ENCODE measurements around the gene DNAH17. TPM values are rescaled to one million over a fixed set of nuclear protein-coding genes. Genes with fewer than 3 reads are reported as not detected.

The DNAH17 gene
- total RNA-seq, 4 donors from 2014 or later, result under 0.01 TPM; not detected in 2

DNA sequence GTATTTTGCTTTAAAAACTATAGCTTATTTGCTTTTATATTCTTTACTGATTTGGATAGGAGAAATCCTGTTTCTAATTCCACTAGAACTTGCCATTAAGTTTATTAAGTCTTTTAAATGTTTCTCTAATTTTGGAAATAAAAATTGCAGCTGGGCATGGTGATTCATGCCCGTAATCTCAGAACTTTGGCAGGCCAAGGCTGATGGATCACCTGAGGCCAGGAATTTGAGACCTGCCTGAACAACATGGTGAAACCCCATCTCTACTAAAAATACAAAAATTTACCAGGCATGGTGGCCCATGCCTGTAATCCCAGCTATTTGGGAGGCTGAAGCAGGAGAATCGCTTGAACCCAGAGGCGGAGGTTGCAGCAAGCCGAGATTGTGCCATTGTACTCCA, 30.7 kb downstream of the DNAH17 start:
- H3K27me3 ChIP-seq, result no peaks in the 10 kb centered on the region
- peaks cover 0 to 30% (median 0%) of the 10 kb centered on the region in 4 donors for H3K9me3 ChIP-seq
- no peaks in the 10 kb centered on the region for H3K4me1 ChIP-seq
- H3K4me3 ChIP-seq, result no peak overlapping the region
- H3K27ac ChIP-seq, result no peak overlapping the region
- DNase-seq (ENCODE audit: low spot score in 2 of 2), result no peak
- 85 to 97% methylated on average over 4 of the region's 4 CpGs for WGBS, 2 donors
- TF ChIP-seq, protein P1, sequence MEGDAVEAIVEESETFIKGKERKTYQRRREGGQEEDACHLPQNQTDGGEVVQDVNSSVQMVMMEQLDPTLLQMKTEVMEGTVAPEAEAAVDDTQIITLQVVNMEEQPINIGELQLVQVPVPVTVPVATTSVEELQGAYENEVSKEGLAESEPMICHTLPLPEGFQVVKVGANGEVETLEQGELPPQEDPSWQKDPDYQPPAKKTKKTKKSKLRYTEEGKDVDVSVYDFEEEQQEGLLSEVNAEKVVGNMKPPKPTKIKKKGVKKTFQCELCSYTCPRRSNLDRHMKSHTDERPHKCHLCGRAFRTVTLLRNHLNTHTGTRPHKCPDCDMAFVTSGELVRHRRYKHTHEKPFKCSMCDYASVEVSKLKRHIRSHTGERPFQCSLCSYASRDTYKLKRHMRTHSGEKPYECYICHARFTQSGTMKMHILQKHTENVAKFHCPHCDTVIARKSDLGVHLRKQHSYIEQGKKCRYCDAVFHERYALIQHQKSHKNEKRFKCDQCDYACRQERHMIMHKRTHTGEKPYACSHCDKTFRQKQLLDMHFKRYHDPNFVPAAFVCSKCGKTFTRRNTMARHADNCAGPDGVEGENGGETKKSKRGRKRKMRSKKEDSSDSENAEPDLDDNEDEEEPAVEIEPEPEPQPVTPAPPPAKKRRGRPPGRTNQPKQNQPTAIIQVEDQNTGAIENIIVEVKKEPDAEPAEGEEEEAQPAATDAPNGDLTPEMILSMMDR (IDR thresholded peaks at IDR 0.05), result no peak
- TF ChIP-seq POLR2A (IDR thresholded peaks at IDR 0.05) (no peak), EP300 (IDR thresholded peaks at IDR 0.05) (no peak)
- H3K36me3 ChIP-seq, result no peaks in the 10 kb centered on the region

DNA sequence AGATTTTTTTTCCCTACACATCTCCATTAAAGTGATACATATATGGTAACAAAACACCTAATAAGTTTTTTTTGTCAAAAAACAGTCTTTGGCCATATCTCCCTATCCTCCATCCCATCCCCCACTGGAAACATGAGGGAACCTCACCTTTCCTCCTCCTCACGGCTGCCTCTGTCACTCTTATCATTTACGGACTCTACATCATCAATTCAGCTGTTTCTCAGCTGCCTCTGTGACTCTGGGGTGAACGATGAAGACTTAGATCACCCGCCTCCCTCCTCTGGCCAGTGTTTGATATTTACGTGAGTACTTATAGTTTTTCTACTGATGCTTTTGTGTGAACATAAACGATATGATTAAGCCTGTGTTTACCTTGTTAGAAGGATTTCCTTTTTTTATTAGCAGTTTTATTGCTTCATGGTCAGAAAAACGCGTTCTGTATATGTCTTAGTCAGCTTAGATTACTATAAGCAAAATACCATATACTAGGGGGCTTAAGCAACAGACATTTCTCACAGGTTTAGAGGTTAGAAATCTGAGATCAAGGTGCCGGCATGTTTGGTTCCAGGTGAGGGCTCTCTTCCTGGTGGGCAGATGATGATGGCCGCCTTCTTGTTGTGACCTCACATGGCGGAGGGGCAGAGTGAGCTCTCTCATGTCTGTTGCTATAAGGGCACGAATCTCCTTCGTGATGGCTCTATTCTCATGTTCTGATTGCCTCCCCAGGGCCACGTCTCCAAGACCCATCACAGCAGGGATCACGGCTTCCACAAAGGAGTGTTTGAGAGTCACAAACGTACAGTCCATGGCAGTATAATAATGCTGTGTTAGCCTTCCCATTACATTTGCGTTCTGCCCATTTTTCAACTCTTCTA, 32.1 kb downstream of the DNAH17 start:
- TF ChIP-seq EP300 (IDR thresholded peaks at IDR 0.05) (no peak), POLR2A (IDR thresholded peaks at IDR 0.05) (no peak)
- TF ChIP-seq, protein P1 (IDR thresholded peaks at IDR 0.05), result no peak
- H3K27ac ChIP-seq, result no peak overlapping the region
- no peaks in the 10 kb centered on the region for H3K27me3 ChIP-seq
- H3K4me3 ChIP-seq, result no peak overlapping the region
- peaks cover 0 to 25% (median 0%) of the 10 kb centered on the region in 4 donors for H3K9me3 ChIP-seq
- no peaks in the 10 kb centered on the region for H3K36me3 ChIP-seq
- no peak for DNase-seq (ENCODE audit: low spot score in 2 of 2)
- no peaks in the 10 kb centered on the region for H3K4me1 ChIP-seq
- WGBS, 2 donors, result 70 to 77% methylated on average over 17 of the region's 17 CpGs

DNA sequence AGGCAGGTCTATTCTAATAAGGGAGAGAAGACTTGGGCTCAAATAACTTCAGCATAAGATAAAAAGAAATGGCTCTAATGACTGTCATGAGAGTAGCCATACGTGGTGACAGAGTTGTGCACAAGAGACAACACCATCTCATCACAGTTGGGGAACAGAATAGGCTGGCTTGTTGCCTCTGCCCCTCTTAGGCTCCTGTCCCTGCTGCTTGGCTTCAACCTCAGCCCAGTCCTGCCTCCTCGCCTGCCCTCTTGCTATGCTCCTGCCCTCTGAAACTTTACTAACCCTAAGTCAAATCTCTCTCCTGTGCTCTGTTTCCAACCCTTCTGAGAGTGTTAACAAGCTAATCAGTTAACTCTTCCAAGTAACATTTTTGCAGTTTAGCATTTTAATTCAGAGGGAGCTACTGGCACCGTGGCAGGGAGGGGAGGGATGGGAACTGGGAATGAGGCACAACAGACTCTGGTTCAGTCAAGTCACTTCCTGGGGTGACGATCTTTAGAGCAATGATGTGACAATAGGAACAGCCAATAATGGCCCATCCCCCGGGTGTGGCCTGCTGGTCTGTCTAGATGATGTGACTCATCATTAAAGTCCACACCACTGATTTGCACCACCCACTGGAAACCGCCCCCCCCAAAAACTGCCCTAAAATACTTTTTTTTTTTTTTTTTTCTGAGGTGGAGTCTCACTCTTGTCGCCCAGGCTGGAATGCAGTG, 35.5 kb downstream of the DNAH17 start:
- Histone ChIP-seq H3K9me3 (peaks cover 0 to 4% (median 0%) of the 10 kb centered on the region in 4 donors), H3K27ac (no peak overlapping the region), H3K36me3 (no peaks in the 10 kb centered on the region), H3K4me1 (no peaks in the 10 kb centered on the region), H3K4me3 (no peak overlapping the region), H3K27me3 (no peaks in the 10 kb centered on the region)
- DNase-seq (ENCODE audit: low spot score in 2 of 2), result no peak
- WGBS, 2 donors, result 57 to 60% methylated on average over 6 to 7 of the region's 7 CpGs
- TF ChIP-seq EP300 (IDR thresholded peaks at IDR 0.05) (no peak), POLR2A (IDR thresholded peaks at IDR 0.05) (no peak)
- TF ChIP-seq, protein P1 (IDR thresholded peaks at IDR 0.05), result no peak

DNA sequence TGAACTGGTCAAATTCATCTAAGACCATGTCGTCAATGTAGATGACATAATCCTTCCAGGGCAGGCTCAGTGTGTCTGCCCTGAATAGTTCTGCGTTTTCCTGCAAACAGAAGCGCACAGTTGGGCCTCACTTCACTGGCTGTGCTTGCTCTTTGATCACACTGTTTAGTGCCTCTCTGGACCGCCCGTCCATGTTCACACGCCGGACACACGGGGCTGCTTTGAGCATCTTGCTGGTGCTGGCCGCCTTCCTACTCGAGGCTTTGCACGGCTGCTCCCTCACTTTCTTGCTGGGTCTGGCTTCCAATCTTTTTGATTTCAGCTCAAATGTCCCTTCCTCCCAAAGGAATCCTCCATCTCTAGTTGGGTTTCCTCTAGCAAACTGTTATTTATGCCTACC, 37.4 kb downstream of the DNAH17 start:
- no peaks in the 10 kb centered on the region for H3K9me3 ChIP-seq

More for the DNA sequence above, 37.4 kb downstream of the DNAH17 start:
- Histone ChIP-seq H3K4me3 (no peak overlapping the region), H3K27me3 (peaks cover 0 to 3% of the 10 kb centered on the region in 2 donors), H3K27ac (no peak overlapping the region), H3K36me3 (no peaks in the 10 kb centered on the region), H3K4me1 (no peaks in the 10 kb centered on the region)
- TF ChIP-seq, protein P1 (IDR thresholded peaks at IDR 0.05), result no peak
- TF ChIP-seq EP300 (IDR thresholded peaks at IDR 0.05), result no peak
- TF ChIP-seq POLR2A (IDR thresholded peaks at IDR 0.05), result no peak
- DNase-seq (ENCODE audit: low spot score in 2 of 2), result no peak
- WGBS, 2 donors, result 82 to 85% methylated on average over 11 of the region's 11 CpGs
